ENCODE data around the gene RGCC.

The RGCC gene

DNA sequence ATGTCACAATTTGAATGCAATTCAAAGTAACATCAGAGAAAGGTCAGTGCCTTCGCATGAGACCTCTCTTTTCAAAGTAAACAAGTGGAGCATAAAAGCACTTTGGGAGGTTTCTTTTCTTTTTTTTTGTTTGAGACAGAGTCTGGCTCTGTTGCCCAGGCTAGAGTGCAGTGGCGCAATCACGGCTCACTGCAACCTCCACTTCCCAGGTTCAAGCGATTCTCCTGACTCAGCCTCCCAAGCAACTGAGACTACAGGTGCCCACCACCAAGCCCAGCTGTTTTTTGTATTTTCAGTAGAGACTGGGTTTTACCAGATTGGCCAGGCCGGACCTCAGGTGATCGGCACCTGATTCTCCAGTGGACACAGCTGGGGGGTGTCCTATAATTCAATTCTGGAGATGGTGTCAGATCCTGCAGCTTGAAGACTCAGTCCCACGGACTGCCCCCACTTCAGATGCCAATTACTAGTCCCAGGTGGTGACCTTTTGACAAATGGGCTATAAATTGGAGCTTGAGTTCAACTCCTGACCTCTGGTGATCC lies 57.6 kb downstream of the RGCC start:
- no peaks in the 10 kb centered on the region for H3K9me2 ChIP-seq (replicated peaks; ENCODE audit: insufficient read depth, low read length)
- H3K36me3 ChIP-seq (replicated peaks; ENCODE audit: insufficient read depth, low read length) = no peaks in the 10 kb centered on the region

DNA sequence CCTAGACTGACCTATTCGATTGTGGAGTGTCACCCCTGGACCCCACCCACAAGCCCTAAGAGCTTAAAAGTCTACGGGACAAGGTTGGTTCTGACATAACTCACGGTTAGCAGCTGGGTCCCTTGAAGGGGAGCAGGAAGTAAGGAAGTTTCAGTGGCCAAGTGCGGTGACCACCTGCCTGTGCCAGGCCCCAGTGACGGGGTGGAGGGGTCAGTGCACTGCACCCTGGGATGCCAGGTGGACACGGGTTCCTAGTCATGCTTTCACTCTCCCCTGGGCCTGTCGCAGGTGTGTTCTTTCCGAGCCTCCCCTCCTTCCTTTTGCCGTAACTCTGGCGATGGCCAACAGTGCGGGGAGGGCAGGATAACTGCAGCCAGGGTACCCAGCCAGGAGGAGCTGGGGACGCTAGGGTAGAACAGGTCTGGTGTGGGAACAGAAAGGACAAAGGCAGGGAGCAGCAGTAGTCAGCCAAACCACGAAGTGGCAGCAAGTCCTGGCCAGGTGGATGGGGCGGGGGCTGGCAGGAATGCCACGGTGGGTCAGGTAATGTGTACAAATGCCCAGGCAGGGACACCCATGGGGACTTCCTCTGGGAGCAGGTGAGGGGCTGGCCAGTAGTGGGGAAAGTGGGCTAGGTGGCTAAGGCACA lies 58.3 kb downstream of the RGCC start:
- Histone ChIP-seq H3K4me2 (ENCODE audit: low read depth, low read length) (no peak overlapping the region), H3K27me3 (replicated peaks; ENCODE audit: insufficient read depth, low read length) (no peaks in the 10 kb centered on the region), H2AFZ (ENCODE audit: low read length) (no peak overlapping the region), H4K20me1 (ENCODE audit: insufficient read depth, low read length) (no peaks in the 10 kb centered on the region), H3K9ac (ENCODE audit: low read length) (no peak overlapping the region), H3K36me3 (replicated peaks; ENCODE audit: insufficient read depth, low read length) (no peaks in the 10 kb centered on the region), H3K27ac (ENCODE audit: low read length) (no peak overlapping the region), H3K9me3 (replicated peaks; ENCODE audit: insufficient read depth, low read length) (no peaks in the 10 kb centered on the region), H3K79me2 (ENCODE audit: low read length) (no peaks in the 10 kb centered on the region), H3K4me1 (ENCODE audit: low read length) (no peaks in the 10 kb centered on the region), H3K9me2 (replicated peaks; ENCODE audit: insufficient read depth, low read length) (no peaks in the 10 kb centered on the region), H3K4me3 (ENCODE audit: low read length) (no peak overlapping the region), H3F3A (ENCODE audit: insufficient read depth, low read length) (no peaks in the 10 kb centered on the region)
- TF ChIP-seq EZH2phosphoT487 (IDR thresholded peaks at IDR 0.05; ENCODE audit: low read length) (no peak), EZH2 (optimal IDR thresholded peaks at IDR 0.05; ENCODE audit: low read depth, low read length) (no peak), CTCF (IDR thresholded peaks at IDR 0.05; ENCODE audit: low read length) (no peak)
- no peak for DNase-seq

More for the DNA sequence above, 57.6 kb downstream of the RGCC start:
- H3K4me3 ChIP-seq (ENCODE audit: low read length) = no peak overlapping the region
- H3K4me1 ChIP-seq (ENCODE audit: low read length) = no peaks in the 10 kb centered on the region
- H3K79me2 ChIP-seq (ENCODE audit: low read length) = no peaks in the 10 kb centered on the region
- no peak for DNase-seq
- no peak overlapping the region for H3K4me2 ChIP-seq (ENCODE audit: low read depth, low read length)
- no peak overlapping the region for H3K9ac ChIP-seq (ENCODE audit: low read length)
- H3K9me3 ChIP-seq (replicated peaks; ENCODE audit: insufficient read depth, low read length) = no peaks in the 10 kb centered on the region
- H3K27ac ChIP-seq (ENCODE audit: low read length) = no peak overlapping the region
- H4K20me1 ChIP-seq (ENCODE audit: insufficient read depth, low read length) = no peaks in the 10 kb centered on the region
- TF ChIP-seq CTCF (IDR thresholded peaks at IDR 0.05; ENCODE audit: low read length) (no peak), EZH2phosphoT487 (IDR thresholded peaks at IDR 0.05; ENCODE audit: low read length) (no peak), EZH2 (optimal IDR thresholded peaks at IDR 0.05; ENCODE audit: low read depth, low read length) (no peak)
- H2AFZ ChIP-seq (ENCODE audit: low read length) = no peak overlapping the region
- no peaks in the 10 kb centered on the region for H3K27me3 ChIP-seq (replicated peaks; ENCODE audit: insufficient read depth, low read length)
- H3F3A ChIP-seq (ENCODE audit: insufficient read depth, low read length) = no peaks in the 10 kb centered on the region

GRCh38 chr13:41516166-41516565 lies 58.8 kb downstream of the RGCC start:
- no peak for DNase-seq
- Histone ChIP-seq H3K9me3 (replicated peaks; ENCODE audit: insufficient read depth, low read length) (no peaks in the 10 kb centered on the region), H3K9ac (ENCODE audit: low read length) (no peak overlapping the region), H3K9me2 (replicated peaks; ENCODE audit: insufficient read depth, low read length) (no peaks in the 10 kb centered on the region), H3K27me3 (replicated peaks; ENCODE audit: insufficient read depth, low read length) (no peaks in the 10 kb centered on the region), H4K20me1 (ENCODE audit: insufficient read depth, low read length) (no peaks in the 10 kb centered on the region), H3K4me1 (ENCODE audit: low read length) (no peaks in the 10 kb centered on the region), H3K36me3 (replicated peaks; ENCODE audit: insufficient read depth, low read length) (no peaks in the 10 kb centered on the region), H3K79me2 (ENCODE audit: low read length) (no peaks in the 10 kb centered on the region), H3K4me2 (ENCODE audit: low read depth, low read length) (no peak overlapping the region), H3F3A (ENCODE audit: insufficient read depth, low read length) (no peaks in the 10 kb centered on the region), H2AFZ (ENCODE audit: low read length) (no peak overlapping the region), H3K4me3 (ENCODE audit: low read length) (no peak overlapping the region), H3K27ac (ENCODE audit: low read length) (no peak overlapping the region)
- no peak for TF ChIP-seq EZH2phosphoT487 (IDR thresholded peaks at IDR 0.05; ENCODE audit: low read length)
- TF ChIP-seq CTCF (IDR thresholded peaks at IDR 0.05; ENCODE audit: low read length) = no peak
- TF ChIP-seq EZH2 (optimal IDR thresholded peaks at IDR 0.05; ENCODE audit: low read depth, low read length) = no peak

Data from MM.1S (cell line).